Femur (tissue), 1 donor: Measurements from ENCODE around the gene FRMD4A.
"Not testable (repeated sequence)": the region's sequence is repeated elsewhere in the genome, so short reads cannot be mapped to it uniquely, and the experiment has no call there.

Source experiments
- DNase-seq: peaks from one replicate; pipeline ENCODE4 v3.0.0-alpha.2; 2017

Gene FRMD4A

GRCh38 chr10:13834581-13835286, 496.0 kb downstream of the FRMD4A start:
- DNase-seq, result peak; percentile 39

GRCh38 chr10:13831711-13832141, 499.0 kb downstream of the FRMD4A start:
- no peak for DNase-seq

- no peak for DNase-seq
Observed at GRCh38 chr10:13830385-13830784, 500.3 kb downstream of the FRMD4A start.

GRCh38 chr10:13829790-13830189, 500.9 kb downstream of the FRMD4A start:
- no peak for DNase-seq

- not testable (repeated sequence) for DNase-seq
Observed at GRCh38 chr10:13828284-13828683, 502.4 kb downstream of the FRMD4A start.

GRCh38 chr10:13827076-13827797, 503.5 kb downstream of the FRMD4A start:
- no peak for DNase-seq

GRCh38 chr10:13823709-13824405, 506.9 kb downstream of the FRMD4A start:
- DNase-seq, result no peak

- DNase-seq, result no peak
Observed at GRCh38 chr10:13823096-13823708, 507.5 kb downstream of the FRMD4A start.

- DNase-seq, result no peak
Observed at GRCh38 chr10:13822490-13822889, 508.2 kb downstream of the FRMD4A start.

- no peak for DNase-seq
Observed at GRCh38 chr10:13820964-13821337, 509.8 kb downstream of the FRMD4A start.

- no peak for DNase-seq
Observed at GRCh38 chr10:13820119-13820963, 510.4 kb downstream of the FRMD4A start.

GRCh38 chr10:13816195-13816925, 514.4 kb downstream of the FRMD4A start:
- peak; percentile 69 for DNase-seq

- no peak for DNase-seq
Observed at GRCh38 chr10:13815756-13816155, 515.0 kb downstream of the FRMD4A start.

GRCh38 chr10:13813550-13813949, 517.2 kb downstream of the FRMD4A start:
- no peak for DNase-seq

GRCh38 chr10:13812804-13813203, 517.9 kb downstream of the FRMD4A start:
- no peak for DNase-seq

- no peak for DNase-seq
Observed at GRCh38 chr10:13810568-13810967, 520.2 kb downstream of the FRMD4A start.

GRCh38 chr10:13809427-13809826, 521.3 kb downstream of the FRMD4A start:
- DNase-seq, result no peak

GRCh38 chr10:13808556-13809391, 522.0 kb downstream of the FRMD4A start:
- DNase-seq, result no peak

- DNase-seq, result no peak
Observed at GRCh38 chr10:13806419-13806818, 524.3 kb downstream of the FRMD4A start.
